ENCODE data around the gene HOXD3. TPM values are rescaled to one million over a fixed set of nuclear protein-coding genes. Genes with fewer than 3 reads are reported as not detected.
A peak's percentile ranks its signal among the peaks of the same experiment; 100 is the strongest.

Gene HOXD3
- total and polyA plus RNA-seq, 2 of the 8 experiments (the other 6 are each of a cell fraction or from before 2014, with no cell fraction given): not detected

DNA sequence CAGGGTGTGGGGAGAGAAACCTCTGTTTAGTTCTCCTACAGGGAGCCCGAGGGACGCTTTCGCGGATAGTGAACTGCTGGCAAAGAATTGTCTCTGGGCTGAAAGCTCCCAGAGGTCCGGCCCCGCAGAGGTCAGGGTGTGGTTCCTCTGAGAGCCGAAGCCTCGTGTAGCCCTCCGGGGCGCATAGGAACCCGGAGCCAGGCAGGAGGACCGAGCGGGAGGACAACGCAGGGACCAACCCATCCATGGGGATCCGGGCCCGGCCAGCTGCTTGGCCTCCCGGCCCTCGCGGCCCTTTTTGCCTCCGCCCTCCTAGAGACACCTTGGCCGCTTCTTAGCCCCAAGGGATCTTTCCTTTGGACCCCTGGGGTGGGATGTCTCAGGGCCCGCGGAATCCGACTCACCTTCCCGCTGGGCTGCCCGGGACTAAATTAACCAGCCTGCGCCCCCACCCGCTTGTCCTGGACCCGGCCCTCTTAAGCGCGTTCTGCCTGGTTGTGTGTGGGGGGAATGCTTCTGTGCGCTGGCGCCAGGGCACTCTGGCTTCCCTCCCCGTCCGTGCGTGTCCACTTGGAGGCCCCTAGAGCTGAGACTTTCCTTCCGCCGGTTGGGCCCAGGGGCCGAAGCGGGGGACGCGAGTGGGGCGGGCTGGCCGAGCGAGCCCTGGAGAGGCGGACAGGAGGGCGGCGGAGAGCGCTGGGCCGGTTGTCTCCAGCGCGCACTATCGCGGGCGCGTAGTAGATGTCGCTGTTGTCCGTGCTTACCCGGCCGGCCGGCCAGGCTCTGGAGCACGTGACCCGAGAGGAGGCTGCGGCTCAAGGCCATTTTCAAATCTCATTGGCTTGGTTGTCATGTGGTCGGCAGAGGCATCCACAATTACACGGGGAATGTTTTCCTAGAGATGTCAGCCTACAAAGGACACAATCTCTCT, 41.0 kb upstream of the HOXD3 start, which contains the start of gene HOXD10 (continued):
- no peak for TF ChIP-seq SIRT6 (IDR thresholded peaks at IDR 0.05; ENCODE audit: low read length)
- no peak for TF ChIP-seq SP2 (IDR thresholded peaks at IDR 0.05; ENCODE audit: low read length)
- TF ChIP-seq, protein P1, sequence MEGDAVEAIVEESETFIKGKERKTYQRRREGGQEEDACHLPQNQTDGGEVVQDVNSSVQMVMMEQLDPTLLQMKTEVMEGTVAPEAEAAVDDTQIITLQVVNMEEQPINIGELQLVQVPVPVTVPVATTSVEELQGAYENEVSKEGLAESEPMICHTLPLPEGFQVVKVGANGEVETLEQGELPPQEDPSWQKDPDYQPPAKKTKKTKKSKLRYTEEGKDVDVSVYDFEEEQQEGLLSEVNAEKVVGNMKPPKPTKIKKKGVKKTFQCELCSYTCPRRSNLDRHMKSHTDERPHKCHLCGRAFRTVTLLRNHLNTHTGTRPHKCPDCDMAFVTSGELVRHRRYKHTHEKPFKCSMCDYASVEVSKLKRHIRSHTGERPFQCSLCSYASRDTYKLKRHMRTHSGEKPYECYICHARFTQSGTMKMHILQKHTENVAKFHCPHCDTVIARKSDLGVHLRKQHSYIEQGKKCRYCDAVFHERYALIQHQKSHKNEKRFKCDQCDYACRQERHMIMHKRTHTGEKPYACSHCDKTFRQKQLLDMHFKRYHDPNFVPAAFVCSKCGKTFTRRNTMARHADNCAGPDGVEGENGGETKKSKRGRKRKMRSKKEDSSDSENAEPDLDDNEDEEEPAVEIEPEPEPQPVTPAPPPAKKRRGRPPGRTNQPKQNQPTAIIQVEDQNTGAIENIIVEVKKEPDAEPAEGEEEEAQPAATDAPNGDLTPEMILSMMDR (IDR thresholded peaks at IDR 0.05; ENCODE audit: control extremely low read depth in 1 of 3, insufficient read depth in 1 of 3, low read depth in 1 of 3, low read length in 3 of 3): peak; percentile 58 to 73 (median 62)
